T-helper 9 cell (primary cell): ENCODE data around the gene SNRPD2.
"Not testable (repeated sequence)": the region's sequence is repeated elsewhere in the genome, so short reads cannot be mapped to it uniquely, and the experiment has no call there.

Experiments
- DNase-seq: peaks from one replicate; pipeline ENCODE4 v3.0.0-alpha.2; 2020

The SNRPD2 gene

DNA sequence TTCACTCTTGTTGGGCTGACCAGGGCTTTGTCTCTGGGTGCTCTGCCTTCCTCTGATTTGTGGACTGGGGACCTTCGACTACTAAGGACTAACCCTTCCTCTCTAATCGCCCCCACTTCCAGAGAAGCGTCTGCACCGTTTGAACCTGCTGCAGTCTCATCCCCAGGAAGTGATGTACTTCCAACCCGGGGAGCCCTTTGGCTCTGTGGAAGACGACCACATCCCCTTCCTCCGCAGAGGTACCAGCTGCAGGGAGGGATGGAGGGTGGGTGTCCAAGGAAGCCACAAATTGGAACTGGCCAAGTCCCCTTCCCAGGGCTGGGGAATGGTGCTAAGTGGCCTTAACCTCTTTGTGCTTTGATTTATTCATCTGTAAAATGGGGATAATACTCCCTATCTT lies 9.9 kb upstream of the SNRPD2 start:
- no peak for DNase-seq

DNA sequence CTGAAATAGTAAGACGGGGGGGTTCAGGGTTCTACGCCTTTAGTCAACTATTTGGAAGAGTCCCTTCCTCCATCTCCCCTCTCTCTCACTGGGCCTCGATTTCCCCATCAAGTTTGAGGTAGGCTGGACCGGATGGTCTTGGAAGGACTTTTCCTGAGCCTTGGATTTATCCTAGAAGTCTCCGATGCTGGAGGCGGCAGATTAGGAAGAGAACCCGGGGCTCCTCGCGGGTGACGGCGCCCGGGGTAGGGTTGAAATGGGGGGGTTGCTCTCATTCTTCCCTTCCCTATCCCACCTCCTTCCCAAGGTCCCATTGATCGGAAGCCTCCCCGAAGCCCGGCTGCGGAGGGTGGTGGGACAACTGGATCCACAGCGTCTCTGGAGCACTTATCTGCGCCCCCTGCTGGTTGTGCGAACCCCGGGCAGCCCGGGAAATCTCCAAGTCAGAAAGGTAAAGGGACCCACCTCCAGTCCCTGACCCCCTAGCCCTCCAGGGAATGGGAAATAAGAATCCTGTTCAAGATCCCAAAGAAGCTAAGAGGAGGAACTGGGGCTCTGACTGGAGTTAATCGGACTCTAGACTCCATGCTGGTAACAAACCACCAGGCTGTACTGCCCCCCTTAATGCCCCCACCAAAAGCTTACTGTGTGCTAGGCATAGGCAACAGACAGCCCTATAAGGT lies 1.5 kb upstream of the SNRPD2 start:
- peak; percentile 73 for DNase-seq

DNA sequence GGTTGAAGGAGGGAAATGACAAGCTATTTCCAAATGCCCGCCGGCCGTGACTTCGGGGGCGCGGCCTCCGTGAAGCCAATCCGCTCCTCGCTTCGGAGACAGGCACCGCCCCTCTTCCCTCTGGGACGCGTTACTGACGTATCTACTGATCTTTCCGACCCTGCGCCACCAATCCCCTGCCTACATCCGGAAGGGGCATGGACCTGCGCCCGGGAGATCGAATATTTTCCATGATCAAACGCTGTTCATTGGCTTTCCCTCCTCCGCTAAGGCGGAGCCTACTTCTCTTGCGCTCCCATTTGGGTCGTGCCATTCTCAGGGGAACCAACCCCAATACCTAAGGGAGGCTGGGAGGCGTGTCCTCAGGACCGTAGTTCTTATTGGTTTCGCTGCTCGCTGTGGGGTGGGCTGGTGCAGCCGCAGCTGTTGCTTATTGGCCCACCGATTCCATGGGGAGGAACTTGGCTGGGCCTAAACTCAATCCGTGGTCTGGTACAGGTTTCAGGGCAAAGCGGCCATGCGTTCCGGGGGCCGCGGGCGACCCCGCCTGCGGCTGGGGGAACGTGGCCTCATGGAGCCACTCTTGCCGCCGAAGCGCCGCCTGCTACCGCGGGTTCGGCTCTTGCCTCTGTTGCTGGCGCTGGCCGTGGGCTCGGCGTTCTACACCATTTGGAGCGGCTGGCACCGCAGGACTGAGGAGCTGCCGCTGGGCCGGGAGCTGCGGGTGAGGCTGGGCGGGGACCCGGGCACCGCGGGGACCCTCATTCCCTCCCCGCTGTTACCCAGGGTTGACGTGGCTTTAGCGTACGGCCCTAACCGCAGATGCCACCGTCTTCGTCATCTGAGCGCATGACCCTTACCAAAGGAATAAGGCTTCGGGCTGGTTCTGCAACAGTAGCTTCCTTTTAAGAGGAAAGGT lies 693 bp upstream of the SNRPD2 start, which contains the start of gene QPCTL:
Gene QPCTL (plus strand): TSS at position 480 of the 919 bp plus-strand sequence. CDS start 38 bp downstream, at position 518.
- DNase-seq = peak; percentile 89

DNA sequence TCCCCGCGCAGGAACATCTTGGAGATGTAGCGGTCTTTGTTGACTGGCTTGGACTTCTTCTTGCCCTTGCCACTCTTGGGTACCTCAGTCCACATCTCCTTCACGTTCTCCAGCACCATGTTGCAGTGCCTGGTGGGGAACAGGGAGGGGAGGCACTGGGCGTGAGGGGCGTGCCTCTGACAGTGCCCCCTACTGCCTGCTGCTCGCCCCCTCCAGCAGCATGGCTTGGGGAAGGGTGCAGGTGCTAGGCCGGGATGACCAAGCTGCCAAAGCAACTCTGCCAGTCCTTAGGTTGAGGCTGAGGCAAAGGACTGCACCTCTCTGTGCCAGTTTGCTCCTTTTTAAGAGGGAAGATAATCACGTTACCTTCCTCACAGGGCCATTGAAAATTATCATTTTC lies 4.2 kb downstream of the SNRPD2 start:
- no peak for DNase-seq

DNA sequence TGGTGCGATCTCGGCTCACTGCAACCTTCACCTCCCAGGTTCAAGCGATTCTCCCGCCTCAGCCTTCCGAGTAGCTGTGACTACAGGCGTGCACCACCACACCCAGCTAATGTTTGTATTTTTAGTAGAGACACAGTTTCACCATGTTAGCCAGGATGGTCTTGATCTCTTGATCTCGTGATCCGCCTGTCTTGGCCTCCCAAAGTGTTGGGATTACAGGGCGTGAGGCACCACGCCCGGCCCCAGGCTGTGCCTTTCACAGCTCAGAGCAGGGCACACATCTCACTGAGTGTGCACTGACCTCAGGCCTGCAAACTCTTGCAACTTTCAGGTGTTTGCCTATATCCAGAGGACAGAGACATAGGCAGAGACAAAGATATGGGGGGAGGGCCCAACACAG lies 6.7 kb downstream of the SNRPD2 start:
- DNase-seq = not testable (repeated sequence)

DNA sequence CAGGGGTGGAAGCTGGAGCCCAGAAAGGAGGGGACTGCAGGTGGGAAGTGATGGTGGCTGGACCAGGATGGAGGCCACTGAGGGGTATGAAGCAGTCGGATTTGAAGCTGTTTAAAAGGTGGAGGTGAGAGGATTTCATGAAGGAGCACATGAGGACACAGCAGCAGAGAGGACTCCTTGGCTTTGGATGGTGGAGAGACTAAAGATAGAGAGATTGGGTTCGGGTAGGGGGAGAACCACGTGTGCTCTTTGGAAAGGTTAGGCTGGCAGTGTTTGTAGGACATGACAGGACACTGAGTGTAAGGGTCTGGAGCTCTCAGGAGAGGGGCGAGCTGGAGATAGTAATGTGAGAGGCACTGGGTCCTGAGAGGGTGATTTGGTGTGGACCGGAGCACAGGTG lies 8.8 kb downstream of the SNRPD2 start:
- DNase-seq = no peak

DNA sequence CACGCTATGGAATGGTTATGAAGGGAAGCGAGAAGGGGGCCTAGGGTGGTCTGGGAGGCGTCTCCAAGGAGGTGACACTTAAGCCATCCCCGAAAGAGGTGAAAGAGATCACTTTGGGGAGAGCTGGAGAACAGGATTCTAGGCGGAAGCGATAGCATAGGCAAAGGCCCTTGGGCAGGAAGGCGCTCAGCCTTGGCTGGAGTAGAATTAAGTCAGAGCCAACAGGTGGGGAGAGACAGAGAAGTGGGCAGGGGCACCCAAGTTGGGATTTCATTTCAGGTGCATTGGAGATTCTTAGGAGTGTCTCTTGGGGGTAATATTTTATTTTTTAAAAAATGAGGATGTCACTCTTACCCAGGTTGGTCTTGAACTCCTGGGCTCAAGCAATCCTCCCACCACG lies 9.6 kb downstream of the SNRPD2 start:
- DNase-seq = no peak

DNA sequence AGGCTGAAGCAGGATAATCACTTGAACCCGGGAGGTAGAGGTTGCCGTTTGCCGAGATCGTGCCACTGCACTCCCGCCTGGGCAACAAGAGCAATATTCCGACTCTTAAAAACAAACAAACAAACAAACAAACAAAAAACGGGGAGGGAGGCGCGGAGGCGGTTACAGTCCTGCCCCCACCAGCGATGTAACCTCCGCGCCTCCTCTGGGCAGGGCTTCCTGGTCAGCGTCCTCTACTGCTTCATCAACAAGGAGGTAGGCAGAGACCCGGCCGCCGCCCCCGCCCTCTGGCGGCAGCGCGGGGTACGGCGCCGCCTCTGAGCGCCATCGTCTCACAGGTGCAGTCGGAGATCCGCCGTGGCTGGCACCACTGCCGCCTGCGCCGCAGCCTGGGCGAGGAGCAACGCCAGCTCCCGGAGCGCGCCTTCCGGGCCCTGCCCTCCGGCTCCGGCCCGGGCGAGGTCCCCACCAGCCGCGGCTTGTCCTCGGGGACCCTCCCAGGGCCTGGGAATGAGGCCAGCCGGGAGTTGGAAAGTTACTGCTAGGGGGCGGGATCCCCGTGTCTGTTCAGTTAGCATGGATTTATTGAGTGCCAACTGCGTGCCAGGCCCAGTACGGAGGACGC lies 10.2 kb downstream of the SNRPD2 start:
- peak; percentile 78 for DNase-seq

DNA sequence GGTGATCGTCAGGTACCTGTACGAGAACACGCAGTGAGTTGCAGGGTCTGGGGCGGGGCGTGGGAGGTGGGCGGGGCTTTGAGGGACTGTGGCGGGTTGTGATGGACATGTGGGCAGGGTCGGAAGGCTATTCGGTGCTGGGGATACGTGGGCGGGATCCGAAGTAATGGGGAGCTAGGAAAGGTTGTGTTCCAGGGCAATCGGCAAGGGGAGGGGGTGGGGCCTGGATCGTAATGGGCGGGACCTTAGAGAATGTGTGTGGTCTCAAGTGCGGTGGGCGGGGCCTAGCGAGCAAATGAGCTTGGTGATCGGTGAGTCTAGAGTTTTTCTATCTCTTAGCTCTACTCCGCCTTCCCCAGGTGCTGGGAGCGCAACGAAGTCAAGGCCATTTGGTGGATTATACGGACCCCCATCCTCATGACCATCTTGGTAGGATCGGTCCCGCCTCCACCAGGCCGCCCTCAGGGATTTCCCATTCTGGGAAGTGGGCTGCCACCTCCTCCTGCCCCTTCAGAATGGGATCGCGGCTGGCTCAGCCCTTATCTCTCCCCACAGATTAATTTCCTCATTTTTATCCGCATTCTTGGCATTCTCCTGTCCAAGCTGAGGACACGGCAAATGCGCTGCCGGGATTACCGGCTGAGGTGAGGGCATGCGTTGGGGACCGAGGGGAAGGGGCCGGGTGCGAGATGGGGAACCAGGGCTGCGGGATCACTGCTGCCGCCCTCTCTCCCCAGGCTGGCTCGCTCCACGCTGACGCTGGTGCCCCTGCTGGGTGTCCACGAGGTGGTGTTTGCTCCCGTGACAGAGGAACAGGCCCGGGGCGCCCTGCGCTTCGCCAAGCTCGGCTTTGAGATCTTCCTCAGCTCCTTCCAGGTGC lies 14.2 kb downstream of the SNRPD2 start:
- peak; percentile 70 for DNase-seq

DNA sequence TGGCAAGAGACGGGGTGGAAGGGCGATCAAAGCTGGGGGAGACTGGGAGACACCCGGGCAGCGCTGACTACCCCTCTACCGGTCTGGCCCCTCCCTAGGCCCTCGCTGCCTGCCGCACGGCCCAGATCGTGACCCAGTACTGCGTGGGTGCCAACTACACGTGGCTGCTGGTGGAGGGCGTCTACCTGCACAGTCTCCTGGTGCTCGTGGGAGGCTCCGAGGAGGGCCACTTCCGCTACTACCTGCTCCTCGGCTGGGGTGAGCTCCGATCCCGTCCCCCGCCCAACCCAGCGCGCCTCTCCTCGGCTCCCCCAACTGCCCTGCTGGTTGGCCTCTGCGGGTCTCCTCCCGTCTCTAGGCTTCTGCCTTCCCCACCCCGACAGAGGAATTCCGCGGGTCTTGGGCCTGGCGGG lies 14.9 kb downstream of the SNRPD2 start:
- peak; percentile 32 for DNase-seq

DNA sequence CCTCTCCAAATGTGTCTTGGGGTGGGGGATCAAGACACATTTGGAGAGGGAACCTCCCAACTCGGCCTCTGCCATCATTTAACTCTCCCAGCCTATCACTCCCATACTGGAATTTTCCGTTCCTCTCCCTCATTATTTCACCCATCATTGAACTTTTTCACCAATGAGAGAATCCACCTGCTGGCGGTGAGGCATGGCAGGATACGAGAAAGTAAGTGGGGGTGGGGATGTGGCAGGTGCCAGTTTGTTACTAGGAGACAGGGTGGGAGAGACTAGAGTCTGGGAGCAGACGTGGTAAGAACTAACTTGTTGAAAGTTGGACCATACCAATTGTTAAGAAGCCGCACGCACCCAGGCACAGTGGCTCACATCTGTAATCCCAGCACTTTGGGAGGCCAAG lies 16.8 kb downstream of the SNRPD2 start:
- DNase-seq = no peak

DNA sequence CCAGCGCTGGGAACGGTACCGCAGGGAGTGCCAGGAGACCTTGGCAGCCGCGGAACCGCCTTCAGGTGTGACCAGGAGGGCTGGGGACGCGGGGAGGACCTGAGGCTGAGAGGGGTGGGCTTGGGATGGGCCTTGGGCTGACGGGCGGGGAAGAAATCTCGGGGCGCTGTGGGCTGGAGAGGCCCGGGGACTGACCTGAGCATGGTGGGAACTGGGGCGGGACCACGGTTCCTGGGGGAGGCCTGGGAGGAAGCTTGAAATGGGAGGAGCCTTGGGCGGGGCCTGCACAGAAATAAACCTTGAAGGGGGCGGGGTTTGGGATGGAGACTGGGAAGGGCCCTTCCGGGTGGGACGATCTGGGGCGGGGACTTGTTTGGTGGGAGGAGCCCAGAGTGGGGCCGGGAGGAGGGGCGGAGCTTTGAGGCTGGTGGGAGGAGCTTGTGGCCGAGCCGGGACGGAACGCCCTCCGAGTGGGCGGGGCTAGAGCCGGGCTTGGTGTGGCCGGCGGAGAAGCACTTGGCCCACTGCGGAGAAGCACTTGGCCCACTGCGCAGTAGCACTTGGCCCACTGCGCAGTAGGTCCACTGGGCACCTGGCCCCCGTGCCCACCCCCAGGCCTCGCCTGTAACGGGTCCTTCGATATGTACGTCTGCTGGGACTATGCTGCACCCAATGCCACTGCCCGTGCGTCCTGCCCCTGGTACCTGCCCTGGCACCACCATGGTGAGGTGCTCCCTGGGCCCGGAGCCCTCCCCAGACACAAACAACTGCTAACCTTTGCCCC lies 20.9 kb downstream of the SNRPD2 start:
- peak; percentile 21 for DNase-seq

DNA sequence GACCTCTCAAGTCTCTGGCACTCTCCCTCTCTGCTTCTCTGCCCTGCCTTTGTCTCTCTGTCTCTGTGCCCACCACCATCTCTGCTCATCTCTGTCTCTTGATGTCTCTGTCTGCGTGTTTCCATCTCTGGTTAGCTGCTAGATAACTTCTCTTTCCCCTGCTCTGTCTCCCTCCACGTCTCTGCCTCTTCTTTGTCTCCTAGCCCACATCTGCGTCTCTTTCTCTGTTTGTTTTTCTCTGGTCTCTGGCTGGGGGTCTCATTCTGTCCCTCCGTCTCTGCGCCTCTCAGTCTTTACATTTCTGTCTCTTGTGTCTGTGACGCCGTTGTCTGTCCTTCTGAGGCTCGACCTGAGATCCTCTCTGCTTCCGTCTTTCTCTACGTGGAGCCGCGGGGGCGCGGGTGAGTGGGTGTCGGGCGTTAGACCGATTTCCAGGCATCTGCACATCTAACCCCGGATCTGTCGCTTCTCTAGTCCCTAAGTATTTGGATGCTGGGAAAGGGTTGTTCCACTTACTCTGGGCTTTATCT lies 23.3 kb downstream of the SNRPD2 start:
- peak; percentile 21 for DNase-seq

DNA sequence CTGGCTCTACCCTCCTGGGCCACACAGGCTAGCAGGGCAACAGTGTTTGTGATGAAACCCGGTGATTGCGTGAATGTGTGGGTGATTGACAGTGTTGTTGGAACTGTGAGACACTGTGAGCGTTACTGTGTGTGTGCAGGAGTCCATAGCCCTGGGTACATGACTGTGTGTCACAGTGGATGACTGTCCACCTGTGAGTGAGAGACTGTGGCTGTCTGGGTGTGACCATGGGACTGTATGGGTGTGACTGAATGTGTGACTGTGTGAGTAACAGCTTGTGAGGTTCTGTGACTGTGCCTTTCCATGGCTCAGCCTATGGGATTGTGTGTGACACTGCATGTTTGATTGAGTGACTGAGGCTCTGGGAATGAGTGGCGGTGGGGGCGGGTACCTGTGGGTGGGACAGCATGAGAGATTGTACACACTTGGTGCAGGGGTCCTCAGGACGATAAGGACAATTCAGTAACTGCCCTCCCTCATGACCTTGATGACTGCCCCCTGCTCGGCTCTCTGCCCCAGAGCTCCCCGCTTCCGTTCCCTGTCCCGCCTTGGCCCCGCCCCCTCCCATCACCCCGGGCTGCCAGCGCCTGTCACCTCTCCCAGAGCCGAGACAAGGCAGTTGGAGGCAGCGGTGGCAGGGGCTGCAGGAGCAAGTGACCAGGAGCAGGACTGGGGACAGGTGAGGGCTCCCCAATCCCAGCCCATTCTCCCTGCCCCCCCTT lies 24.0 kb downstream of the SNRPD2 start, which contains the start of gene GIPR:
Gene GIPR (plus strand): TSS at position 602 of the 722 bp plus-strand sequence. CDS start 1,300 bp downstream, outside the sequence.
- DNase-seq = peak; percentile 52

DNA sequence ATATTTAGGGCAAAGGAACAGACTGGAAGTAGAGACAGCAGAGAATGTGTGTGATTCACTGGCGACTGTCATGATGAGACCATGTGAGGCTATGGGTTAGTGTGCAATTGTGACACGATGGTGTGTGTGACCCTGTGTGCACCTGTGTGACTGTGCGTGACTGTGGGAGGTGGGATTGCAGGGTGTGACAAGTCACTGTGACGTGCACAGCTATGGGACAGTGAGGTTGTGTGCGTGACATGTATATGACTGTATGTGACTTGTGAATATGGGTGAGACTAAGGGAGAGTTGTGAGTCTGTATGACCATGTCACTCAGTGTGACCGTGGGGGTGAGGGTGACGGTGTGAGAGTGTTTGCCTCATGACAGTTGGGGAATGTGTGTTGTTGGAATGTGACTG lies 27.2 kb downstream of the SNRPD2 start:
- no peak for DNase-seq

DNA sequence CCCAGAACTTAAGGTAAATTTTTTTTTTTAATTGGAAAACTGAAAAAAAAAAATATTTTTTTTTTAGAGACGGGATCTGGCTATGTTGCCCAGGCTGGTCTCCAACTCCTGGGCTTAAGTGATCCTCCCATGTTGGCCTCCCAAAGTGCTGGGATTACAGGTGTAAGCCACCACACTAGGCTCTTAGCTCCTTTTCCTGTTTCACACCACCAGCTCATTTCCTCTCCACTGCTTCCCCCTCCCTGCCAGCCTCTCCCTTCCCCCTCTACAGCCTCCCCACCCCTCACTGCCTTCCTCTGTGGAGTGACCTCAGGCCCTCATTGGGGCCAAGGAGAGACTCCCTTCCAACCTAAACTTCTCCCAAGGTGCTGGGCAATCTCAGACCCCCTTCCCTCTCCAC lies 28.0 kb downstream of the SNRPD2 start:
- no peak for DNase-seq

DNA sequence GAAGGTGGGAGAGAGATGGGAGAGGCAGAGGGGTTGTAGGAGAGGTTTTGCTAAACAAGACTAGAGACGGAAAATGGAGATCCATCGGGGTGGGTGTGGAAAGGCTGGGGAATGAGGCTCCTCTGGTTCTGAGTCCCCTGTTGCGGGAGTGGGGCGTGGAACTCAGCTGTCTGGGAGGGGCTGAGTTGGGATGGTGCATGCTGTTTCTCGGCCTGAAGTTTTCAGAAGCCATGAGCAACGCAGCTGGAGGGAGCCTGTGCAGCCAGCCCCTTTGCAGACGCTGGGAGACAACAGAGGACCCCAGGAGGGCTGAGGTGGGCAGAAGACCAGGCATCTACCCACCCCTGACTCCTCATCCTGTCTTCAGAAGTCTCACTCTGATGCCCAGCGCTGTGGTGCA lies 31.1 kb downstream of the SNRPD2 start:
- DNase-seq = no peak

DNA sequence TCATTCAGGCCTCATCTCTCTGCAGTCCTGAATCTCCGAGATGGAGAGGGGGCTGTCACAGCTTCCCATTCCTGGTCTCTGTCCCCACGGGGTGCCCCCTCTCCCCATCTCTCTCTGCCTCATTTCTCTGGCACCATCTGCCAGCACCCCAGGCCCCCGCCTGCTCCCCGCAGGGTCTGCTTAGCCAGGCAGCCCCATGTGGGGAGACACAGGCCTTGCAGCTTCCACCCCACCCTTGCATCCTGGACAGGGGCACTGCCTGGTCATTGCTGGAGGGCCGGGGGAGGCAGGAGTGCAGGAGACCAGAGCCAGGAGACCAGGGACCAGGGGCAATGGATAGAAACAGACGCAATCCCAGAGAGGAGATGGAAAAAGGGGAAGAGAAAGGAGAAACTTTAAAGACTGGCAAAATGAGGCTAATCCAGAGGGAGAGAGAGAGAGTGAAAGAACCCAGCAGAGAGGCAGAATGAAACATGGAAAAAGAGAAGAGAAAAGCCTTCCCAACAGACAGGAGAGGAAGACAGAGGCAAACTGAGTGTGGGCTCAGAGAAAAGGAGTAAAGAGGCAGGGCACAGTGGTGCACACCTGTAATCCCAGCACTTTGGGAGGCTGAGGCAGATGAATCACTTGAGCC lies 32.5 kb downstream of the SNRPD2 start:
- no peak for DNase-seq

DNA sequence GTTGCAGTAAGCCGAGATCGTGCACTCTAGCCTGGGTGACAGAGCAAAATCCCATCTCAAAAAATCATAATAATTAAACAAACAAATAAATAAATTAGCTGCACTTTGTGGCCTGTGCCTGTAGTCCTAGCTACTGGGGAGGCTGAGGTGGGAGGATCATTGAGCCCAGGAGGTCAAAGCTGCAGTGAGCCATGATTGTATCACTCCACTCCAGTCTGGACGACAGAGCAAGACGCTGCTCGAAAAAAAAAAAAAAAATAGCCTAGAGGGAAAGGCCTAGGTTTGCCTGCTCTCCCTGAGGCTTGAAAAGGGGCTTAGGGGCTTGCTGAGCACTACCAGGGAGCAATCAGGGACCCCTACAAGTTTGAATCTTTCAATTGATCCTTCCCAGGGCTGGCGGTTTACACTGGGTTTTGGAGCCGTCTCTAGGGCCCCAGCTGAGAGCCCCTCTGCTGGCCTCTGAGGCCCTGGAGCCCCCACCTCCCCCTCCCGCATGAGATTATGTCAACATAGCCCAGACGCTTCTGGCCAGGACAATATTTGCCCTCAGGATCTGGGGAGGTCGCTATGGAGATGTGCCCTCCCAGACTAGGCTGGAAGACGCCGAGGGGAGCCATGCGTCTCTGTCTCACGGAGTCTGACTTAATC lies 34.1 kb downstream of the SNRPD2 start:
- no peak for DNase-seq

DNA sequence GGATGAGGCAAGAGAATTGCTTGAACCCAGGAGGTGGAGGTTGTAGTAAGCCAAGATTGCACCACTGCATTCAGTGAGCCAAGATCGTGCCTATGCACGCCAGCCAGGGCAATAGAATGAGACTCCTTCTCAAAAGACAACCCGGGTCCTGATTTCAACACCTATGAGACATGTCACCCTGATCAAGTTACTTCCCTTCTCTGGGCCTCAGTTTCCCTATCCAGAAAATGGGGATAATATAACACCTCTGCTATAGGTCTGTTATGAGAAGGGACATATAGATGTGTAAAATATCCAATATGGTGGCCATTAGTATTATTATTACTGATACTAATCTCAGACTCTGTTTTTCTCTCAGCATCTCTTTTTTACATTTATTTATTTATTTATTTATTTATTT lies 36.7 kb downstream of the SNRPD2 start:
- no peak for DNase-seq
